HepG2 (cell line): ENCODE results near the gene DPEP2NB. TPM values are rescaled to one million over a fixed set of nuclear protein-coding genes. Genes with fewer than 3 reads are reported as not detected.
A peak's percentile ranks its signal among the peaks of the same experiment; 100 is the strongest.

Experiments used
- CBX2 ChIP-seq, 2 experiments: fragments of 200-600 bp in 1 of 2; sonication (generic); formaldehyde crosslinking in 1 of 2; IDR thresholded peaks; 2 replicates each; pipeline versions ENCODE4 v1.7.0 to v1.8.1; 2018 to 2022; ENCODE audit warnings: low read depth in 2 of 2, low read length in 1 of 2, mild to moderate bottlenecking in 1 of 2, missing genetic modification reagents in 1 of 2
- SIN3A ChIP-seq: IDR thresholded peaks from 2 replicates; pipeline ENCODE4 v1.6.1; 2011; ENCODE audit warnings: low read depth, mild to moderate bottlenecking, control low read depth, low read length, borderline replicate concordance
- SP1 ChIP-seq, 2 experiments: fragments of 450-650 bp in 1 of 2; sonication (generic) in 1 of 2; formaldehyde crosslinking in 1 of 2; IDR thresholded peaks; 2 replicates each; pipeline versions ENCODE4 v1.4.0 to v1.6.1; 2016 to 2020; ENCODE audit warnings: missing genetic modification reagents in 1 of 2
- ZNF33A ChIP-seq: sonication (generic); formaldehyde crosslinking; IDR thresholded peaks from 2 replicates; pipeline ENCODE4 v1.5.1; 2020; ENCODE audit warnings: missing genetic modification reagents, mild to moderate bottlenecking, moderate library complexity, borderline replicate concordance
- ZNF530 ChIP-seq: sonication (generic); formaldehyde crosslinking; IDR thresholded peaks from 2 replicates; pipeline ENCODE4 v1.5.0; 2020; ENCODE audit warnings: low read depth, mild to moderate bottlenecking, missing genetic modification reagents
- ZNF629 ChIP-seq: sonication (generic); formaldehyde crosslinking; conservative IDR thresholded peaks from 2 replicates; pipeline ENCODE4 v1.5.0; 2020; ENCODE audit warnings: missing genetic modification reagents
- ZNF646 ChIP-seq: sonication (generic); formaldehyde crosslinking; IDR thresholded peaks from 2 replicates; pipeline ENCODE4 v1.9.0; 2021; ENCODE audit warnings: mild to moderate bottlenecking, missing genetic modification reagents
- polyA plus RNA-seq, 8 experiments: library from polyadenylated mRNA; depleted of rRNA in 3 of 8; stranded (reverse) in 7 of 8; unstranded in 1 of 8; fragments of >200 nt; fragmentation: Illumina TruSeq in 4 of 8; extraction: Trizol in 4 of 8; gene quantifications; 2 replicates each; pipeline versions ENCODE4 v1.2.1 to v1.2.3, GENCODE V29; 2011 to 2016; ENCODE audit warnings: low read depth in 4 of 8, missing spikeins in 1 of 8, mixed read lengths in 1 of 8; ENCODE audit not compliant: insufficient read depth in 1 of 8
- total RNA-seq, 5 experiments: library from RNA; depleted of rRNA; stranded (reverse); fragments of >200 nt; fragmentation: Illumina TruSeq; extraction: Trizol; gene quantifications; 2 replicates each; pipeline ENCODE4 v1.2.3, GENCODE V29; 2016; ENCODE audit warnings: low read depth in 1 of 5
- TF ChIP-seq, protein P1 (sequence below): sonication (generic); formaldehyde crosslinking; IDR thresholded peaks from one replicate; pipeline ENCODE4 v1.5.1; 2020; ENCODE audit warnings: mild to moderate bottlenecking, missing genetic modification reagents; ENCODE audit errors: not compliant biosample characterization
- TF ChIP-seq, protein P2 (sequence below), 2 experiments: sonication (generic) in 1 of 2; formaldehyde crosslinking in 1 of 2; IDR thresholded peaks; 2 replicates each; pipeline versions ENCODE4 v1.4.0 to v1.6.1; 2018 to 2020; ENCODE audit warnings: missing genetic modification reagents in 2 of 2, borderline replicate concordance in 1 of 2, low read depth in 1 of 2, mild to moderate bottlenecking in 1 of 2, missing biosample characterization in 1 of 2

The DPEP2NB gene
- total and polyA plus RNA-seq, 2 of the 13 experiments (the other 11 are each of a cell fraction or from before 2014, with no cell fraction given): not detected

DNA sequence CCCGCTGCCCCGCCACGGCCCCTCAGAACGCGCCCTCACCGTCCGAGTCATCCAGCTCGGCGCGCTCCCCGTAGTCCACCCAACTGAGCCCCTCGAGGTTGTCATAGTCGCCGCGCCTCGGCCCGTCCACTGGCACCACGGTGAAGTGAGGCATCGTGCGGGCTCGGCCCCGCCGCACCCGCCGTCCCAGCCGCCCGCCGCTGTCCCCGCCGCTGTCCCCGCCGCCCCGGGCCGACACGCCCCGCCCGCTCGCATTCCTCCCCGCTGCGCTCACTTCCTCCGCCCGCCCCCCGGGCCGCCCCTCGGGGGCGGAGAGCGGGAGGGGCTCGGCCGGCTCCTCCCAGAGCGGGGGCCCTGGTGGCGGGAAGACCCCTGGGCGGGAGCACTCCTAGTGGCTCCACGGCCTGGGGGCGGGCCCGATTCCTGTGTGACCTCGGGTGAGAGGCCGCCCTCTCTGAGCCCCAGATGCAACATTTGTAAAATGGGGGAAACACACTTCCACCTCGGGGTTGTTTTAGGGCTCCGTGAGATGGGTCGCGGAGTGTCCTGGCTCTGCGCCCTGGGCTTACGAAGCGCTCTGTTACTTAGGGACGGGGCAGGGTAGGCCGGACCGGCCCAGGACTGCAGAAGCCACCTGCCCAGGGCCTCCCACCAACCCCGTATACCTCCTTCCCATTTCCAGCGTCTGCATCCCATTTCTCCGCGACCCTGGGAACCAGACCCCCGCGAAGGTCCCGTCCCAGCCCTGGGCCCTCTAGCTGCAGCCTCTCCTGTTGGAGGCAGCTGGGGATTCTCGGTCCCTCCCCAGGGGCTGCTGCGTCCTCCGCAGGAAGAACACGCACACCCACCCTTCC lies 47.1 kb downstream of the DPEP2NB start, which contains the start of gene SLC12A4 (continued):
- TF ChIP-seq, protein P1, sequence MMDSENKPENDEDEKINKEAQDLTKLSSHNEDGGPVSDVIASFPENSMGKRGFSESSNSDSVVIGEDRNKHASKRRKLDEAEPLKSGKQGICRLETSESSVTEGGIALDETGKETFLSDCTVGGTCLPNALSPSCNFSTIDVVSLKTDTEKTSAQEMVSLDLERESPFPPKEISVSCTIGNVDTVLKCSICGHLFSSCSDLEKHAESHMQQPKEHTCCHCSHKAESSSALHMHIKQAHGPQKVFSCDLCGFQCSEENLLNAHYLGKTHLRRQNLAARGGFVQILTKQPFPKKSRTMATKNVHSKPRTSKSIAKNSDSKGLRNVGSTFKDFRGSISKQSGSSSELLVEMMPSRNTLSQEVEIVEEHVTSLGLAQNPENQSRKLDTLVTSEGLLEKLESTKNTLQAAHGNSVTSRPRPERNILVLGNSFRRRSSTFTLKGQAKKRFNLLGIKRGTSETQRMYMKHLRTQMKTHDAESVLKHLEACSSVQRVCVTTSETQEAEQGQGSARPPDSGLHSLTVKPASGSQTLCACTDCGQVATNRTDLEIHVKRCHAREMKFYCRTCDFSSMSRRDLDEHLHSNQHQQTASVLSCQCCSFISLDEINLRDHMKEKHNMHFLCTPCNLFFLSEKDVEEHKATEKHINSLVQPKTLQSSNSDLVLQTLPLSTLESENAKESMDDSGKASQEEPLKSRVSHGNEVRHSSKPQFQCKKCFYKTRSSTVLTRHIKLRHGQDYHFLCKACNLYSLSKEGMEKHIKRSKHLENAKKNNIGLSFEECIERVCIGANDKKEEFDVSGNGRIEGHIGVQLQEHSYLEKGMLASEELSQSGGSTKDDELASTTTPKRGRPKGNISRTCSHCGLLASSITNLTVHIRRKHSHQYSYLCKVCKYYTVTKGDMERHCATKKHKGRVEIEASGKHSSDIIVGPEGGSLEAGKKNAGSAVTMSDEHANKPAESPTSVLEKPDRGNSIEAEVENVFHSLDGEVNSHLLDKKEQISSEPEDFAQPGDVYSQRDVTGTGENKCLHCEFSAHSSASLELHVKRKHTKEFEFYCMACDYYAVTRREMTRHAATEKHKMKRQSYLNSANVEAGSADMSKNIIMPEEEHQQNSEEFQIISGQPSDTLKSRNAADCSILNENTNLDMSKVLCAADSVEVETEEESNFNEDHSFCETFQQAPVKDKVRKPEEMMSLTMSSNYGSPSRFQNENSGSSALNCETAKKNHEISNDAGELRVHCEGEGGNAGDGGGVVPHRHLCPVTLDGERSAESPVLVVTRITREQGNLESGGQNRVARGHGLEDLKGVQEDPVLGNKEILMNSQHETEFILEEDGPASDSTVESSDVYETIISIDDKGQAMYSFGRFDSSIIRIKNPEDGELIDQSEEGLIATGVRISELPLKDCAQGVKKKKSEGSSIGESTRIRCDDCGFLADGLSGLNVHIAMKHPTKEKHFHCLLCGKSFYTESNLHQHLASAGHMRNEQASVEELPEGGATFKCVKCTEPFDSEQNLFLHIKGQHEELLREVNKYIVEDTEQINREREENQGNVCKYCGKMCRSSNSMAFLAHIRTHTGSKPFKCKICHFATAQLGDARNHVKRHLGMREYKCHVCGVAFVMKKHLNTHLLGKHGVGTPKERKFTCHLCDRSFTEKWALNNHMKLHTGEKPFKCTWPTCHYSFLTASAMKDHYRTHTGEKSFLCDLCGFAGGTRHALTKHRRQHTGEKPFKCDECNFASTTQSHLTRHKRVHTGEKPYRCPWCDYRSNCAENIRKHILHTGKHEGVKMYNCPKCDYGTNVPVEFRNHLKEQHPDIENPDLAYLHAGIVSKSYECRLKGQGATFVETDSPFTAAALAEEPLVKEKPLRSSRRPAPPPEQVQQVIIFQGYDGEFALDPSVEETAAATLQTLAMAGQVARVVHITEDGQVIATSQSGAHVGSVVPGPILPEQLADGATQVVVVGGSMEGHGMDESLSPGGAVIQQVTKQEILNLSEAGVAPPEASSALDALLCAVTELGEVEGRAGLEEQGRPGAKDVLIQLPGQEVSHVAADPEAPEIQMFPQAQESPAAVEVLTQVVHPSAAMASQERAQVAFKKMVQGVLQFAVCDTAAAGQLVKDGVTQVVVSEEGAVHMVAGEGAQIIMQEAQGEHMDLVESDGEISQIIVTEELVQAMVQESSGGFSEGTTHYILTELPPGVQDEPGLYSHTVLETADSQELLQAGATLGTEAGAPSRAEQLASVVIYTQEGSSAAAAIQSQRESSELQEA (CRISPR knock-in tag): peak; percentile 25
- TF ChIP-seq ZNF646 (CRISPR knock-in tag): 0 out of 2 replicates have a peak, but pooled peaks have one; percentile 3
- no peak for TF ChIP-seq SP1 (IDR thresholded peaks at IDR 0.05)
- peak; percentile 97 for TF ChIP-seq SP1 (CRISPR knock-in tag; IDR thresholded peaks at IDR 0.05)
- TF ChIP-seq CBX2 (IDR thresholded peaks at IDR 0.05; ENCODE audit: low read depth, low read length): no peak
- 0 out of 2 replicates have a peak, but pooled peaks have one; percentile 64 for TF ChIP-seq CBX2 (CRISPR knock-in tag; IDR thresholded peaks at IDR 0.05; ENCODE audit: low read depth)
- TF ChIP-seq ZNF33A: no peak
- TF ChIP-seq, protein P2, sequence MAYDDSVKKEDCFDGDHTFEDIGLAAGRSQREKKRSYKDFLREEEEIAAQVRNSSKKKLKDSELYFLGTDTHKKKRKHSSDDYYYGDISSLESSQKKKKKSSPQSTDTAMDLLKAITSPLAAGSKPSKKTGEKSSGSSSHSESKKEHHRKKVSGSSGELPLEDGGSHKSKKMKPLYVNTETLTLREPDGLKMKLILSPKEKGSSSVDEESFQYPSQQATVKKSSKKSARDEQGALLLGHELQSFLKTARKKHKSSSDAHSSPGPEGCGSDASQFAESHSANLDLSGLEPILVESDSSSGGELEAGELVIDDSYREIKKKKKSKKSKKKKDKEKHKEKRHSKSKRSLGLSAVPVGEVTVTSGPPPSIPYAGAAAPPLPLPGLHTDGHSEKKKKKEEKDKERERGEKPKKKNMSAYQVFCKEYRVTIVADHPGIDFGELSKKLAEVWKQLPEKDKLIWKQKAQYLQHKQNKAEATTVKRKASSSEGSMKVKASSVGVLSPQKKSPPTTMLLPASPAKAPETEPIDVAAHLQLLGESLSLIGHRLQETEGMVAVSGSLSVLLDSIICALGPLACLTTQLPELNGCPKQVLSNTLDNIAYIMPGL (CRISPR knock-in tag; IDR thresholded peaks at IDR 0.05; ENCODE audit: borderline replicate concordance in 1 of 2, low read depth in 1 of 2): peak; percentile 49 to 74; a peak in 2 of 4 replicates
- TF ChIP-seq SIN3A: 0 out of 2 replicates have a peak, but pooled peaks have one; percentile 71
- TF ChIP-seq ZNF530 (CRISPR knock-in tag): no peak
- 0 out of 2 replicates have a peak, but pooled peaks have one; percentile 27 for TF ChIP-seq ZNF629 (CRISPR knock-in tag)
